RWPE2 (cell line): ENCODE data around the gene NUAK1.

ENCODE experiments used
- ATAC-seq: fragments of 200-7000 bp; cut with Tn5 transposase; 3 replicates; pipeline ENCODE4 v1.9.1; 2021; ENCODE audit warnings: low read depth
- DNase-seq: peaks from one replicate; pipeline ENCODE4 v3.0.0-alpha.2; 2020; ENCODE audit warnings: low spot score
- H3K27ac ChIP-seq: fragments of 450-650 bp; 2 replicates; pipeline ENCODE4 v1.5.1; 2017; ENCODE audit warnings: mild to moderate bottlenecking; ENCODE audit not compliant: poor library complexity, severe bottlenecking
- H3K27me3 ChIP-seq: fragments of 250-450 bp; sonication (Bioruptor Pico); 2 replicates; pipeline ENCODE4 v1.5.1; 2021; ENCODE audit warnings: mild to moderate bottlenecking, moderate library complexity; ENCODE audit not compliant: insufficient read depth, poor library complexity, severe bottlenecking
- H3K36me3 ChIP-seq: fragments of 250-450 bp; sonication (Bioruptor Pico); 2 replicates; pipeline ENCODE4 v1.5.1; 2020; ENCODE audit warnings: low read depth, mild to moderate bottlenecking, moderate library complexity
- H3K4me1 ChIP-seq: fragments of 250-450 bp; sonication (Bioruptor Pico); 2 replicates; pipeline ENCODE4 v1.5.1; 2021; ENCODE audit warnings: mild to moderate bottlenecking, moderate library complexity; ENCODE audit not compliant: insufficient read depth, poor library complexity, severe bottlenecking
- H3K4me3 ChIP-seq: fragments of 250-450 bp; sonication (Bioruptor Pico); 2 replicates; pipeline ENCODE4 v1.5.1; 2021; ENCODE audit warnings: mild to moderate bottlenecking, moderate library complexity; ENCODE audit not compliant: severe bottlenecking
- H3K9me3 ChIP-seq: fragments of 250-450 bp; sonication (Bioruptor Pico); 2 replicates; pipeline ENCODE4 v1.5.1; 2021; ENCODE audit warnings: mild to moderate bottlenecking, moderate library complexity; ENCODE audit not compliant: severe bottlenecking
- TF ChIP-seq, protein P1 (sequence below): fragments of 450-650 bp; IDR thresholded peaks from one replicate; pipeline ENCODE4 v1.5.1; 2017; ENCODE audit warnings: mild to moderate bottlenecking, moderate library complexity; ENCODE audit not compliant: poor library complexity, severe bottlenecking

The NUAK1 gene

DNA sequence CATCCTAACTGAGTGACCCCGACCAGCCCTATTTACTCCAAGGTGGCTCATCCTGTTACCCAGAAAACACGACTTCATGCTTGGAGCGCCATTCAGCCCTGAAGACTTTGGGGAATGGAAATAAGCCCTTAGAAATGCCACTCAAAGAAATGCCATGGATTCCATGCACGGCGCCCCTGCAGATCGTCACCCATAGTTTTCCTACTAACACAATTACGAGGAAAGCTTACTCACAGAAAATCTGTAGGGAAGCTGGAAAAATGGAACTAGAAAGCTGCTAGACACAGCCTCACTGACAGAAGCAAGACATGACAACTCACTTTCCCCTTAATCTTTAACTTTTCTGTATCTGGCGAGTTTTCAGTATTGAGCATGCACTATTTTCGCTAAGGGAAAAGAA is 19.5 kb downstream of the NUAK1 start:
- Histone ChIP-seq H3K9me3 (no peaks in the 10 kb centered on the region), H3K4me3 (no peak overlapping the region), H3K27ac (no peak overlapping the region), H3K4me1 (peaks cover 14% of the 10 kb centered on the region), H3K27me3 (no peaks in the 10 kb centered on the region), H3K36me3 (no peaks in the 10 kb centered on the region)
- TF ChIP-seq, protein P1, sequence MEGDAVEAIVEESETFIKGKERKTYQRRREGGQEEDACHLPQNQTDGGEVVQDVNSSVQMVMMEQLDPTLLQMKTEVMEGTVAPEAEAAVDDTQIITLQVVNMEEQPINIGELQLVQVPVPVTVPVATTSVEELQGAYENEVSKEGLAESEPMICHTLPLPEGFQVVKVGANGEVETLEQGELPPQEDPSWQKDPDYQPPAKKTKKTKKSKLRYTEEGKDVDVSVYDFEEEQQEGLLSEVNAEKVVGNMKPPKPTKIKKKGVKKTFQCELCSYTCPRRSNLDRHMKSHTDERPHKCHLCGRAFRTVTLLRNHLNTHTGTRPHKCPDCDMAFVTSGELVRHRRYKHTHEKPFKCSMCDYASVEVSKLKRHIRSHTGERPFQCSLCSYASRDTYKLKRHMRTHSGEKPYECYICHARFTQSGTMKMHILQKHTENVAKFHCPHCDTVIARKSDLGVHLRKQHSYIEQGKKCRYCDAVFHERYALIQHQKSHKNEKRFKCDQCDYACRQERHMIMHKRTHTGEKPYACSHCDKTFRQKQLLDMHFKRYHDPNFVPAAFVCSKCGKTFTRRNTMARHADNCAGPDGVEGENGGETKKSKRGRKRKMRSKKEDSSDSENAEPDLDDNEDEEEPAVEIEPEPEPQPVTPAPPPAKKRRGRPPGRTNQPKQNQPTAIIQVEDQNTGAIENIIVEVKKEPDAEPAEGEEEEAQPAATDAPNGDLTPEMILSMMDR = no peak
- ATAC-seq (no peak), DNase-seq (no peak)

DNA sequence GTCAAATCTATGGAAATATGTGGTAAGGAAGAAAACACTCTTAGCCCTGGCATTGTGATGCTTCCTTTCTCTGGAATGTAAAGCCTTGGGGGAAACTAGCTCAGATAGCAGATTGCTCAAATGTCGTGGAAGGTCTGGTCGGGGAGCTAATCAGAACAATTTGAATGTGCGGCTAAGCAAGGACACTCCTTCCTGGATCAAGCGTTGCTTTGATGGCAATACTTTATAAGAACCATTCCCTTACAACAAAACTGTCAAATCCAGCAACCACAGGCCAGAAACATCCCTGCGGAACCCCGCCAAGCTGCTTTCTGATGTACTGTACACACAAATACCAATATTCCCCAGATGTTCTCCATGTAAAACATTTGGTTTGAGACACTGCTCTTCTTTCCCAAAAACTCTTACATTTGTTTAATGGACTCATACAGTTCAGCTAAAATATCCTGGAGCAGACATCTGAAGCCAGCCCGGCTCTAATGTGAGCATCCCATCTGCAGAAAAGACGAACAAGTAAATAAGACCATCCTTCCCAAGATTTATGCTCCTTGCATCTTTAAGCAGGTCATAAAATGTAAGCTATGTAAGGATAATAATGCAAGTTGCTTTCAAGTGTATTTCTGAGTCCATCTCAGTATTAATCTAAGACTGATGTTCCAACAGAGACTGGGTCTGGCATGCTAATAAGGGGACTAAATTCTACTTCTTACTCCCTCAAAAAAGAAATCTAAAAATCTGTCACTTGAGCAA is 20.2 kb downstream of the NUAK1 start:
- Histone ChIP-seq H3K4me1 (peaks cover 22% of the 10 kb centered on the region), H3K27ac (no peak overlapping the region), H3K9me3 (no peaks in the 10 kb centered on the region), H3K36me3 (no peaks in the 10 kb centered on the region), H3K4me3 (no peak overlapping the region), H3K27me3 (no peaks in the 10 kb centered on the region)
- DNase-seq (no peak), ATAC-seq (no peak)
- TF ChIP-seq, protein P1 = no peak

DNA sequence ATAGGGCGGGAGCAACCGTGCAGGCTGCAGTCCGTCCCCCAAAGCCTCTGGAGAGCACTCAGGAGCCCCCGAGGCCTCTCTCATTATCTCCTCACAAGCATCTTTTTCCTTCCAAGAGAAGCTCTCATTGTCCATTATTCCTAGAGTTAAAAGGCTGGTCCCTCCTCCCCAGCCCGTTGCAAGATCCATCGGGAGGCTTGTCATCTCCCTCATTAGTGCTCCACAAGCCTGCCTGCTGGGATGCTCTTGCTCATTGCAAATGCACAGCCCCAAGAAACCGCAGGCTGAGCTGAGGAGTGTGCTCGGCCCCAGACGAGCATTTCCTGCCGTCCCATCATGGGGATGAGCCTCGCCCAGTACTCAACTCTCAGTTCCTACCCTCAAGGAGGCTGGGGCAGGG is 23.3 kb downstream of the NUAK1 start:
- H3K4me1 ChIP-seq = peaks cover 39% of the 10 kb centered on the region

DNA sequence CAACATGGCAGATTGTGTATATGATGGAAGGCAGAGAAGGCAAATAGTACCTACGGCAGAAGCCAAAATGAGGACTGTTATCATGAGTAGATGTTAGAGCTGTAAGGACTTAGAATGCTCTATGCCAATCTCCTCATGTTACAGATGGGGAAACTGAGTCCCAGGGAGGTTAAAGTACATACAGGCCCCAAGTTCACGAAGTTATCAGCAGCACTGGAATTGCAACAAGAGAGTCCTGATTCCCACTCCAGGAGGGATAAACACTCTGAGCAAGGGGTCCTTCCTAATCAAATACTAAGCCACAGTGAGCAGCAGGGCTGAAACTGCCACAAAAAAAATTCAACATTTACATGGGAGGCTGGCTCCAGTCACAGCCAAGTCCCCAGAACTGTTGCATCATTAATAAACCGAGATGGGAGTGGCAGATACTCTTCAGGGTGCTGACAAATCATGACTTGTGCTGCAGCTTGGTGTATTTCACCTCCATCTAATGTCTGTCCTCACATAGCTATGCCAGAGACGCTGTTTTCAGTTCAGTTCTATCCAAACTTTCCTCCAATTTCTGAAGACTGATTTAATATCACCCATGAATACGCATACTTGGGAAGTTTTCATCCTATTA is 24.2 kb downstream of the NUAK1 start:
- Histone ChIP-seq H3K4me3 (no peak overlapping the region), H3K9me3 (no peaks in the 10 kb centered on the region), H3K4me1 (peaks cover 44% of the 10 kb centered on the region), H3K36me3 (no peaks in the 10 kb centered on the region), H3K27me3 (no peaks in the 10 kb centered on the region), H3K27ac (peak overlapping the region; percentile 96)
- TF ChIP-seq, protein P1 = no peak
- ATAC-seq = 0 out of 3 replicates have a peak, but pooled peaks have one; percentile 6
- DNase-seq = no peak

More for the DNA sequence above, 23.3 kb downstream of the NUAK1 start:
- Histone ChIP-seq H3K4me3 (no peak overlapping the region), H3K27me3 (no peaks in the 10 kb centered on the region), H3K27ac (peak overlapping the region; percentile 96), H3K36me3 (no peaks in the 10 kb centered on the region), H3K9me3 (no peaks in the 10 kb centered on the region)
- TF ChIP-seq, protein P1 = no peak
- no peak for DNase-seq
- no peak for ATAC-seq
